NB4 (cell line): ENCODE results near the gene ARMC5.

ENCODE experiments used
- CTCF ChIP-seq: IDR thresholded peaks from one replicate; pipeline ENCODE4 v1.5.1; 2012; ENCODE audit warnings: low read depth, low read length
- MAX ChIP-seq: IDR thresholded peaks from 2 replicates; pipeline ENCODE4 v1.6.1; 2011; ENCODE audit warnings: low read depth, low read length
- MYC ChIP-seq: IDR thresholded peaks from 2 replicates; pipeline ENCODE4 v1.6.1; 2011; ENCODE audit warnings: low read depth, low read length
- POLR2A ChIP-seq: IDR thresholded peaks from 2 replicates; pipeline ENCODE4 v1.6.1; 2011; ENCODE audit warnings: mild to moderate bottlenecking; ENCODE audit not compliant: insufficient read length; ENCODE audit errors: extremely low read depth

GRCh38 chr16:31493506-31494125, 34.3 kb downstream of the ARMC5 start:
- TF ChIP-seq POLR2A, result no peak
- no peak for TF ChIP-seq MAX
- TF ChIP-seq CTCF, result no peak
- TF ChIP-seq MYC, result no peak
